HG02759 (cell line): ENCODE results near the gene CELSR1.

Experiments used
- ATAC-seq: cut with Tn5 transposase; IDR thresholded peaks from one replicate; pipeline ENCODE4 v1.9.1; 2021; ENCODE audit warnings: mild to moderate bottlenecking, moderate library complexity; ENCODE audit not compliant: unreplicated experiment

Gene CELSR1

GRCh38 chr22:46355996-46356471 is 181.4 kb downstream of the CELSR1 start:
- ATAC-seq: no peak

- ATAC-seq: no peak
Observed at GRCh38 chr22:46355369-46355995, 181.9 kb downstream of the CELSR1 start.

GRCh38 chr22:46354993-46355305 is 182.5 kb downstream of the CELSR1 start:
- ATAC-seq: no peak

- ATAC-seq: no peak
Observed at GRCh38 chr22:46354176-46354992, 183.0 kb downstream of the CELSR1 start.

GRCh38 chr22:46353483-46354105 is 183.8 kb downstream of the CELSR1 start:
- ATAC-seq: no peak

GRCh38 chr22:46352691-46353386 is 184.6 kb downstream of the CELSR1 start:
- no peak for ATAC-seq

GRCh38 chr22:46352276-46352675 is 185.1 kb downstream of the CELSR1 start:
- ATAC-seq: no peak

- no peak for ATAC-seq
Observed at GRCh38 chr22:46351767-46352166, 185.7 kb downstream of the CELSR1 start.

GRCh38 chr22:46351131-46351735 is 186.2 kb downstream of the CELSR1 start:
- no peak for ATAC-seq

- no peak for ATAC-seq
Observed at GRCh38 chr22:46350646-46351045, 186.8 kb downstream of the CELSR1 start.

GRCh38 chr22:46350121-46350520 is 187.3 kb downstream of the CELSR1 start:
- no peak for ATAC-seq

- no peak for ATAC-seq
Observed at GRCh38 chr22:46349681-46350080, 187.7 kb downstream of the CELSR1 start.

GRCh38 chr22:46349238-46349637 is 188.2 kb downstream of the CELSR1 start:
- no peak for ATAC-seq

GRCh38 chr22:46348099-46348695 is 189.2 kb downstream of the CELSR1 start:
- no peak for ATAC-seq

- ATAC-seq: no peak
Observed at GRCh38 chr22:46347646-46348045, 189.8 kb downstream of the CELSR1 start.

- no peak for ATAC-seq
Observed at GRCh38 chr22:46346680-46347405, 190.6 kb downstream of the CELSR1 start.

GRCh38 chr22:46340676-46341075 is 196.7 kb downstream of the CELSR1 start:
- ATAC-seq: no peak

GRCh38 chr22:46339956-46340355 is 197.5 kb downstream of the CELSR1 start:
- ATAC-seq: no peak

GRCh38 chr22:46338636-46339035 is 198.8 kb downstream of the CELSR1 start:
- no peak for ATAC-seq

- no peak for ATAC-seq
Observed at GRCh38 chr22:46337870-46338269, 199.6 kb downstream of the CELSR1 start.
